ENCODE measurements around the gene CACNA2D3. TPM values are rescaled to one million over a fixed set of nuclear protein-coding genes. Genes with fewer than 3 reads are reported as not detected.

CACNA2D3 gene
- total RNA-seq, 1 donor from 2014 or later = 0.17 TPM

GRCh38 chr3:54358969-54359694 lies 236.8 kb downstream of the CACNA2D3 start:
- Histone ChIP-seq H3K4me3 (ENCODE audit: low read depth, low read length) (no peak overlapping the region), H3K36me3 (ENCODE audit: control insufficient read depth, insufficient read depth, low read length) (no peaks in the 10 kb centered on the region), H3K27me3 (ENCODE audit: control insufficient read depth, insufficient read depth, low read length) (no peaks in the 10 kb centered on the region)
- DNase-seq (ENCODE audit: low read depth) = no peak
- TF ChIP-seq CTCF (IDR thresholded peaks at IDR 0.05; ENCODE audit: insufficient read depth, low read length, poor library complexity, severe bottlenecking) = no peak

GRCh38 chr3:54360320-54360719 lies 238.0 kb downstream of the CACNA2D3 start:
- no peak for TF ChIP-seq CTCF (IDR thresholded peaks at IDR 0.05; ENCODE audit: insufficient read depth, low read length, poor library complexity, severe bottlenecking)
- H3K27me3 ChIP-seq (ENCODE audit: control insufficient read depth, insufficient read depth, low read length) = no peaks in the 10 kb centered on the region
- DNase-seq (ENCODE audit: low read depth) = no peak
- H3K4me3 ChIP-seq (ENCODE audit: low read depth, low read length) = no peak overlapping the region
- no peaks in the 10 kb centered on the region for H3K36me3 ChIP-seq (ENCODE audit: control insufficient read depth, insufficient read depth, low read length)

GRCh38 chr3:54361746-54362283 lies 239.5 kb downstream of the CACNA2D3 start:
- TF ChIP-seq CTCF (IDR thresholded peaks at IDR 0.05; ENCODE audit: insufficient read depth, low read length, poor library complexity, severe bottlenecking) = no peak
- no peaks in the 10 kb centered on the region for H3K36me3 ChIP-seq (ENCODE audit: control insufficient read depth, insufficient read depth, low read length)
- H3K4me3 ChIP-seq (ENCODE audit: low read depth, low read length) = no peak overlapping the region
- no peak for DNase-seq (ENCODE audit: low read depth)
- H3K27me3 ChIP-seq (ENCODE audit: control insufficient read depth, insufficient read depth, low read length) = no peaks in the 10 kb centered on the region

DNA sequence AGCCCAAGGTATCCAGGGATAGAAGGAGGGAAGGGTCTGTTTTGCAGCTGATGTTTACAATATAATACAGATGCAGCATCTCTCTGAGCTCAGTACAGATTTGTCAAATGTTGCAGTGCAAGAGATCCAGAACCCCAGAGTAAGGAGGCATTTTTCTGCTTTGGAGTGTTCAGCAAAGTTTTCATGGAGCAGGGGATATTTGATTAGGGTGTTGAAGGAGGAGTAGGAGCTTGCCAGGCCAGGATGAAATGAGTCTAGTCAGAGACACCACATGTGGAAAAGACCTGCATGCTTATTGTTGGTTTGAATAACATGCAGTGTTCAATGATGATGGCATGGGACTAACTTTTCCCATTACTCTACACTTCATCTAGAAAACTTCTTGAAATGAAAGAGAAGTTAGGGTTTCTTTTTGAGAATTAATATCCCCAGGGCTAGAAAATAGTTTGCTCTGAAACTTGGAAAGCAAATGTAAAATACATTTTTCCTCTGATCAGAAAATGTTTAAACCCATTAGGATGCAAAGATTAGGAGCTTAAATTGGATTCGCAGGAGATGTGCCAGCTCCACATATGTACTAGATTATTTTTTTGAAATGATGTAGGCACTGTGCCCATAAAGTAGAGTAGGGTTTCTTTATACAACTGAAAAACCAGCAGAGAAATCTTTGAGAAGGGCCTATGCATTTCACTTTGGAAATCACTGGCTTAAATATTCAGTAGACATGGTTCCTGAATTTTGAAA lies 243.8 kb downstream of the CACNA2D3 start:
- Histone ChIP-seq H3K4me3 (ENCODE audit: low read depth, low read length) (no peak overlapping the region), H3K36me3 (ENCODE audit: control insufficient read depth, insufficient read depth, low read length) (no peaks in the 10 kb centered on the region), H3K27me3 (ENCODE audit: control insufficient read depth, insufficient read depth, low read length) (no peaks in the 10 kb centered on the region)
- TF ChIP-seq CTCF (IDR thresholded peaks at IDR 0.05; ENCODE audit: insufficient read depth, low read length, poor library complexity, severe bottlenecking) = no peak
- no peak for DNase-seq (ENCODE audit: low read depth)

DNA sequence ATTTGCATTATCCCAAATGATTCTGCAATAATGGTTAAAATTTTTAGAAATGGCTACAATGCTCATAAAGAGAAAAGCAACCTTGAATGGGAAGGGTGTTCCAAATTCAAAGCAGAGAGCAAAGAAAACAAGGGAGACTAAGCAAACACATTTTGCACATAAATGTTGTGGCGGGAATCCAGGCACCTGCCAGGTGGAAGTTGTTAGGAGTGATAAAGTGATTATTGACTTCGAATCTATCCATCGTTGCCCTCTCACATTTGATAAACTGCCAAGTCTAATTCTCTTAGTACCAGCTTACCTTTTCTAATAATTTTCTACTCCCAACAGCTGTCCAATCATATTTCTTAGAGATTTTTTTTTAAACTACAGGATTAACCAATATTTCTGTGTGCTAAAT lies 244.5 kb downstream of the CACNA2D3 start:
- Histone ChIP-seq H3K4me3 (ENCODE audit: low read depth, low read length) (no peak overlapping the region), H3K36me3 (ENCODE audit: control insufficient read depth, insufficient read depth, low read length) (no peaks in the 10 kb centered on the region), H3K27me3 (ENCODE audit: control insufficient read depth, insufficient read depth, low read length) (no peaks in the 10 kb centered on the region)
- no peak for DNase-seq (ENCODE audit: low read depth)
- TF ChIP-seq CTCF (IDR thresholded peaks at IDR 0.05; ENCODE audit: insufficient read depth, low read length, poor library complexity, severe bottlenecking) = no peak
